ENCODE measurements around the gene WSCD1.

The WSCD1 gene

GRCh38 chr17:6069539-6070429, at the start of gene WSCD1:
TSS of gene WSCD1 (plus strand) at chr17:6070379. CDS start at chr17:6080659, 10,280 bp downstream.
- DNase-seq, result no peak

GRCh38 chr17:6021011-6021400, 49.2 kb upstream of the WSCD1 start:
- no peak for DNase-seq

- DNase-seq, result no peak
Measured at GRCh38 chr17:6021627-6022026, 48.6 kb upstream of the WSCD1 start.

- no peak for DNase-seq
Measured at GRCh38 chr17:6023036-6023831, 46.9 kb upstream of the WSCD1 start.

GRCh38 chr17:6024576-6024975, 45.6 kb upstream of the WSCD1 start:
- DNase-seq, result no peak

GRCh38 chr17:6027342-6028024, 42.7 kb upstream of the WSCD1 start:
- DNase-seq, result no peak

- no peak for DNase-seq
Measured at GRCh38 chr17:6028294-6028693, 41.9 kb upstream of the WSCD1 start.

- no peak for DNase-seq
Measured at GRCh38 chr17:6035801-6036394, 34.3 kb upstream of the WSCD1 start.

GRCh38 chr17:6040504-6040903, 29.7 kb upstream of the WSCD1 start:
- DNase-seq, result no peak

GRCh38 chr17:6041246-6041645, 28.9 kb upstream of the WSCD1 start:
- DNase-seq, result no peak

- no peak for DNase-seq
Measured at GRCh38 chr17:6043405-6043804, 26.8 kb upstream of the WSCD1 start.

GRCh38 chr17:6044261-6044660, 25.9 kb upstream of the WSCD1 start:
- DNase-seq, result no peak

- no peak for DNase-seq
Measured at GRCh38 chr17:6045621-6046357, 24.4 kb upstream of the WSCD1 start.

GRCh38 chr17:6046431-6046830, 23.7 kb upstream of the WSCD1 start:
- DNase-seq, result no peak

GRCh38 chr17:6046931-6047330, 23.2 kb upstream of the WSCD1 start:
- DNase-seq, result no peak

GRCh38 chr17:6047966-6048365, 22.2 kb upstream of the WSCD1 start:
- DNase-seq, result no peak

GRCh38 chr17:6048486-6048885, 21.7 kb upstream of the WSCD1 start:
- DNase-seq, result no peak

- DNase-seq, result no peak
Measured at GRCh38 chr17:6052926-6053325, 17.3 kb upstream of the WSCD1 start.

GRCh38 chr17:6054372-6054771, 15.8 kb upstream of the WSCD1 start:
- no peak for DNase-seq

- DNase-seq, result no peak
Measured at GRCh38 chr17:6056104-6056503, 14.1 kb upstream of the WSCD1 start.

GRCh38 chr17:6057562-6057961, 12.6 kb upstream of the WSCD1 start:
- DNase-seq, result no peak

GRCh38 chr17:6059406-6059805, 10.8 kb upstream of the WSCD1 start:
- DNase-seq, result no peak

Measured in CD4-positive, alpha-beta T cell treated with Interleukin-10 for 1 hour (primary cell).